ENCODE results near the gene SRRM3.

DNA sequence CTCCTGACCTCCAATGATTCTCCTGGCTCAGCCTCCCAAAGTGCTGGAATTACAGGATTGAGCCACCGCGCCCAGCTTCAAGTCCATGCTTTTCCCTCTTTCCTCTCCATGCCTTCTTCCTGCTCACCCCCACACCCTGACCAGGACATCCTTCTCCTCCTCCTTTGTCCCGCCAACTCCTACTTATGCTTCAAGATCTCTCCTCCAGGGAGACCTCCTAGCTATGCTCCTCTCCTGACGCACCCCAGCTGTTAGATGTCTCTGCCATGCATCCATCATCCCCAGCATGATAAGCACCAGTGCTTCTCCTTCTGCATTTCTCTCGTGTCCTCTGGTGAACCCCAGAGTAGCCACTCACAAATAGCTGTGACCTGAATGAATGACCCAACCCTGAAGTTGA is 21.1 kb downstream of the SRRM3 start:
- TF ChIP-seq, protein P1, sequence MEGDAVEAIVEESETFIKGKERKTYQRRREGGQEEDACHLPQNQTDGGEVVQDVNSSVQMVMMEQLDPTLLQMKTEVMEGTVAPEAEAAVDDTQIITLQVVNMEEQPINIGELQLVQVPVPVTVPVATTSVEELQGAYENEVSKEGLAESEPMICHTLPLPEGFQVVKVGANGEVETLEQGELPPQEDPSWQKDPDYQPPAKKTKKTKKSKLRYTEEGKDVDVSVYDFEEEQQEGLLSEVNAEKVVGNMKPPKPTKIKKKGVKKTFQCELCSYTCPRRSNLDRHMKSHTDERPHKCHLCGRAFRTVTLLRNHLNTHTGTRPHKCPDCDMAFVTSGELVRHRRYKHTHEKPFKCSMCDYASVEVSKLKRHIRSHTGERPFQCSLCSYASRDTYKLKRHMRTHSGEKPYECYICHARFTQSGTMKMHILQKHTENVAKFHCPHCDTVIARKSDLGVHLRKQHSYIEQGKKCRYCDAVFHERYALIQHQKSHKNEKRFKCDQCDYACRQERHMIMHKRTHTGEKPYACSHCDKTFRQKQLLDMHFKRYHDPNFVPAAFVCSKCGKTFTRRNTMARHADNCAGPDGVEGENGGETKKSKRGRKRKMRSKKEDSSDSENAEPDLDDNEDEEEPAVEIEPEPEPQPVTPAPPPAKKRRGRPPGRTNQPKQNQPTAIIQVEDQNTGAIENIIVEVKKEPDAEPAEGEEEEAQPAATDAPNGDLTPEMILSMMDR (IDR thresholded peaks at IDR 0.05): no peak
- TF ChIP-seq JUND (IDR thresholded peaks at IDR 0.05) (no peak), POLR2AphosphoS5 (IDR thresholded peaks at IDR 0.05; ENCODE audit: low read depth, low read length) (no peak), YY1 (IDR thresholded peaks at IDR 0.05; ENCODE audit: low read depth) (no peak), SMC3 (IDR thresholded peaks at IDR 0.05; ENCODE audit: low read depth, low read length) (no peak), ELF1 (IDR thresholded peaks at IDR 0.05) (no peak)
